Smooth muscle cell of the umbilical artery (primary cell): ENCODE results near the gene RIMBP3B. TPM values are rescaled to one million over a fixed set of nuclear protein-coding genes. Genes with fewer than 3 reads are reported as not detected.

Experiments used
- total RNA-seq: library from RNA; depleted of rRNA; stranded (reverse); fragments of >200 nt; gene quantifications from 2 replicates; pipeline ENCODE4 v1.2.3, GENCODE V29; 2014

Gene RIMBP3B
- 0.05 TPM in 1 of 2 replicates, not detected in the other for total RNA-seq

DNA sequence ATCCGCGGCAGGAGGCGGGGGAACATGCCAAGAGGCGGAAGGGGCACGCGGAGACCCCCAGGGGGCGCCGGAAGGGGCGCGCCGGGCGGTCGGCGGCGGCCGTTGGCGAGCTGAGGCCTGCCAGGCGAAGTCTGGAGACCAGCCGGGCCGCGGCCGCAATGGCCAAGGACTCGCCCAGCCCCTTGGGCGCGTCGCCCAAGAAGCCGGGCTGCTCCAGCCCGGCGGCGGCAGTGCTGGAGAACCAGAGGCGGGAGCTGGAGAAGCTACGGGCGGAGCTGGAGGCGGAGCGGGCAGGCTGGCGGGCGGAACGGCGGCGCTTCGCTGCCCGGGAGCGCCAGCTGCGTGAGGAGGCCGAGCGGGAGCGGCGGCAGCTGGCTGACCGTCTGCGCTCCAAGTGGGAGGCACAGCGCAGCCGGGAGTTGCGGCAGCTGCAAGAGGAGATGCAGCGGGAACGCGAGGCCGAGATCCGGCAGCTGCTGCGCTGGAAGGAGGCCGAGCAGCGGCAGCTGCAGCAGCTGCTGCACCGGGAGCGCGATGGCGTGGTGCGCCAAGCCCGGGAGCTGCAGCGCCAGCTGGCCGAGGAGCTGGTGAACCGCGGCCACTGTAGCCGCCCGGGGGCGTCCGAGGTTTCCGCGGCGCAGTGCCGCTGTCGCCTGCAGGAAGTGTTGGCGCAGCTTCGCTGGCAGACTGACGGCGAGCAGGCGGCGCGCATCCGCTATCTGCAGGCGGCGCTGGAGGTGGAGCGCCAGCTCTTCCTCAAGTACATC, at the start of gene RIMBP3B:
Gene RIMBP3B, plus strand, starts transcription at position 51 of the 767 bp plus-strand sequence. Its CDS starts 108 bp downstream, at position 159.

GRCh38 chr22:21417227-21417746, 33.7 kb downstream of the RIMBP3B start, which contains the start of gene HIC2:
HIC2 (plus strand) TSS chr22:21417371; CDS start chr22:21442832, 25,461 bp downstream.

Other genes with a start within 250 kb of the RIMBP3B start
- 2.4 and 3.4 TPM in 2 replicates for gene HIC2, start 33.6 kb downstream of the RIMBP3B start, total RNA-seq
- 0.30 and 1.6 TPM in 2 replicates for gene TMEM191C, start 83.6 kb downstream of the RIMBP3B start, total RNA-seq
- gene RIMBP3C, start 167.7 kb downstream of the RIMBP3B start, total RNA-seq, result 0.14 and 0.59 TPM in 2 replicates
- 22.0 and 39.2 TPM in 2 replicates for gene UBE2L3, start 184.0 kb downstream of the RIMBP3B start, total RNA-seq
- gene YDJC, start 246.3 kb downstream of the RIMBP3B start, total RNA-seq, result 8.3 and 17.2 TPM in 2 replicates
- under 0.01 and 0.18 TPM in 2 replicates for gene CCDC116, start 249.0 kb downstream of the RIMBP3B start, total RNA-seq